H9 (cell line): ENCODE results near the gene XK. TPM values are rescaled to one million over a fixed set of nuclear protein-coding genes. Genes with fewer than 3 reads are reported as not detected.

ENCODE experiments used
- DNase-seq: peaks from one replicate; pipeline ENCODE4 v3.0.0-alpha.2; 2017
- H2AFZ ChIP-seq: one replicate; pipeline ENCODE4 v1.6.1; 2013; ENCODE audit warnings: mild to moderate bottlenecking, low read length, control low read depth, moderate library complexity
- H2AK5ac ChIP-seq: 2 replicates; pipeline ENCODE4 v1.6.1; 2013; ENCODE audit warnings: low read length, control low read depth, mixed read lengths; ENCODE audit not compliant: insufficient read length
- H2BK120ac ChIP-seq: one replicate; pipeline ENCODE4 v1.6.1; 2013; ENCODE audit warnings: low read depth, mild to moderate bottlenecking, low read length, control low read depth, inconsistent platforms; ENCODE audit not compliant: poor library complexity, severe bottlenecking
- H2BK12ac ChIP-seq: 2 replicates; pipeline ENCODE4 v1.6.1; 2013; ENCODE audit warnings: low read length, control low read depth, mixed read lengths, low read depth; ENCODE audit not compliant: insufficient read length
- H2BK15ac ChIP-seq: 2 replicates; pipeline ENCODE4 v1.6.1; 2013; ENCODE audit warnings: low read depth, low read length, control low read depth
- H2BK20ac ChIP-seq: one replicate; pipeline ENCODE4 v1.6.1; 2013; ENCODE audit warnings: low read depth, mild to moderate bottlenecking, low read length, control low read depth, inconsistent platforms; ENCODE audit not compliant: poor library complexity, severe bottlenecking
- H2BK5ac ChIP-seq: 2 replicates; pipeline ENCODE4 v1.6.1; 2013; ENCODE audit warnings: low read length, control low read depth, mixed read lengths; ENCODE audit not compliant: insufficient read length
- H3K14ac ChIP-seq: 2 replicates; pipeline ENCODE4 v1.6.1; 2013; ENCODE audit warnings: low read length, control low read depth; ENCODE audit not compliant: insufficient read depth
- H3K18ac ChIP-seq: 2 replicates; pipeline ENCODE4 v1.6.1; 2013; ENCODE audit warnings: low read depth, mild to moderate bottlenecking, mixed read lengths, low read length, control low read depth; ENCODE audit not compliant: insufficient read length
- H3K23ac ChIP-seq: 2 replicates; pipeline ENCODE4 v1.6.1; 2013; ENCODE audit warnings: low read length, control low read depth, mixed read lengths, low read depth; ENCODE audit not compliant: insufficient read length
- H3K23me2 ChIP-seq: 2 replicates; pipeline ENCODE4 v1.6.1; 2013; ENCODE audit warnings: low read depth, mild to moderate bottlenecking, mixed read lengths, low read length, control low read depth; ENCODE audit not compliant: insufficient read length, poor library complexity, severe bottlenecking
- H3K27ac ChIP-seq: 2 replicates; pipeline ENCODE4 v1.5.1; 2013; ENCODE audit warnings: low read length, control low read depth, mixed read lengths, low read depth; ENCODE audit not compliant: insufficient read length
- H3K27me3 ChIP-seq: 2 replicates; pipeline ENCODE4 v1.6.1; 2013; ENCODE audit warnings: low read length, control low read depth, inconsistent platforms; ENCODE audit not compliant: insufficient read depth
- H3K4ac ChIP-seq: 2 replicates; pipeline ENCODE4 v1.6.1; 2013; ENCODE audit warnings: low read depth, mild to moderate bottlenecking, control low read depth, inconsistent platforms, low read length, moderate library complexity
- H3K4me1 ChIP-seq: 2 replicates; pipeline ENCODE4 v1.6.1; 2013; ENCODE audit warnings: low read length, control low read depth, inconsistent platforms; ENCODE audit not compliant: insufficient read depth
- H3K4me2 ChIP-seq: 2 replicates; pipeline ENCODE4 v1.6.1; 2013; ENCODE audit warnings: low read length, control low read depth, mixed read lengths; ENCODE audit not compliant: insufficient read length, insufficient read depth
- H3K56ac ChIP-seq: 2 replicates; pipeline ENCODE4 v1.6.1; 2013; ENCODE audit warnings: low read depth, mild to moderate bottlenecking, mixed read lengths, low read length, control low read depth; ENCODE audit not compliant: insufficient read length
- H3K79me1 ChIP-seq: 2 replicates; pipeline ENCODE4 v1.6.1; 2013; ENCODE audit warnings: low read depth, mild to moderate bottlenecking, moderate library complexity, low read length, control low read depth, inconsistent platforms; ENCODE audit not compliant: insufficient read depth, poor library complexity, severe bottlenecking
- H3K79me2 ChIP-seq: 2 replicates; pipeline ENCODE4 v1.6.1; 2013; ENCODE audit warnings: low read length, control low read depth, inconsistent platforms; ENCODE audit not compliant: insufficient read depth
- H3K9ac ChIP-seq: 2 replicates; pipeline ENCODE4 v1.6.1; 2013; ENCODE audit warnings: low read length, control low read depth, mixed read lengths; ENCODE audit not compliant: insufficient read length; ENCODE audit errors: extremely low read depth
- H3K9me3 ChIP-seq: one replicate; pipeline ENCODE4 v1.6.1; 2013; ENCODE audit warnings: low read depth, low read length, inconsistent platforms; ENCODE audit not compliant: control insufficient read depth
- H3T11ph ChIP-seq: one replicate; pipeline ENCODE4 v1.6.1; 2013; ENCODE audit warnings: mild to moderate bottlenecking, low read length, control low read depth, inconsistent platforms
- H4K20me1 ChIP-seq: one replicate; pipeline ENCODE4 v1.6.1; 2013; ENCODE audit not compliant: control insufficient read depth, insufficient read length, insufficient read depth
- H4K5ac ChIP-seq: 2 replicates; pipeline ENCODE4 v1.6.1; 2013; ENCODE audit warnings: low read depth, mild to moderate bottlenecking, mixed read lengths, low read length, control low read depth; ENCODE audit not compliant: insufficient read length
- H4K8ac ChIP-seq: replicated peaks from 2 replicates; pipeline ENCODE4 v1.6.1; 2013; ENCODE audit warnings: low read length, control low read depth, mixed read lengths, low read depth; ENCODE audit not compliant: insufficient read length
- H4K91ac ChIP-seq: 2 replicates; pipeline ENCODE4 v1.6.1; 2013; ENCODE audit warnings: low read depth, mild to moderate bottlenecking, moderate library complexity, mixed read lengths, low read length, control low read depth; ENCODE audit not compliant: insufficient read length
- H3K27ac Mint-ChIP-seq, 3 experiments: 2 replicates in 2 of 3; 3 replicates in 1 of 3; pipeline ENCODE4 v1.8.0; 2020 to 2021; ENCODE audit warnings: mixed read lengths in 3 of 3, mild to moderate bottlenecking in 1 of 3, moderate library complexity in 1 of 3
- H3K27me3 Mint-ChIP-seq: 2 replicates; pipeline ENCODE4 v1.8.0; 2021; ENCODE audit warnings: low read depth, mild to moderate bottlenecking, moderate library complexity, mixed read lengths
- H3K36me3 Mint-ChIP-seq, 3 experiments: 2 replicates in 2 of 3; 3 replicates in 1 of 3; pipeline ENCODE4 v1.8.0; 2020 to 2021; ENCODE audit warnings: low read depth in 3 of 3, mixed read lengths in 3 of 3; ENCODE audit not compliant: insufficient read depth in 1 of 3
- H3K4me1 Mint-ChIP-seq, 2 experiments: 2 replicates each; pipeline ENCODE4 v1.8.0; 2020; ENCODE audit warnings: mixed read lengths in 2 of 2
- H3K4me3 Mint-ChIP-seq, 2 experiments: 2 replicates in 1 of 2; 3 replicates in 1 of 2; pipeline ENCODE4 v1.8.0; 2020 to 2021; ENCODE audit warnings: mild to moderate bottlenecking in 2 of 2, mixed read lengths in 2 of 2, moderate library complexity in 1 of 2
- H3K9me3 Mint-ChIP-seq, 2 experiments: 2 replicates in 1 of 2; 3 replicates in 1 of 2; pipeline ENCODE4 v1.8.0; 2020; ENCODE audit warnings: mild to moderate bottlenecking in 2 of 2, mixed read lengths in 2 of 2, moderate library complexity in 1 of 2
- CTCF ChIP-seq: fragments of 200-600 bp; sonication (generic); conservative IDR thresholded peaks from 3 replicates; pipeline ENCODE4 v1.8.0; 2021; ENCODE audit warnings: antibody characterized with exemption, mild to moderate bottlenecking
- WGBS: extraction: QIAGEN DNeasy Blood & Tissue Kit; methylation state at CpG from one replicate; pipeline ENCODE4 v1.1.7; 2013; ENCODE audit warnings: missing lambda C conversion rate, low lambda C conversion rate, mixed read lengths; ENCODE audit not compliant: insufficient read length; ENCODE audit errors: extremely low coverage; 5-methylcytosine and 5-hydroxymethylcytosine counted together
- total RNA-seq: library from RNA; stranded (reverse); gene quantifications from 2 replicates; pipeline ENCODE4 v1.2.1, GENCODE V29; 2021

The XK gene
- total RNA-seq, 1 experiment from 2014 or later, result 0.85 TPM

- H3K4me1 ChIP-seq, result no peaks in the 10 kb centered on the region
- H2BK120ac ChIP-seq, result no peak overlapping the region
- TF ChIP-seq CTCF, result no peak
- no peak overlapping the region for H2AK5ac ChIP-seq
- H2BK15ac ChIP-seq, result no peak overlapping the region
- no peaks in the 10 kb centered on the region for H3K4me1 Mint-ChIP-seq
- H3K27ac ChIP-seq, result no peak overlapping the region
- no peak overlapping the region for H3K23ac ChIP-seq
- H3K9me3 Mint-ChIP-seq, result peaks cover 33 to 39% of the 10 kb centered on the region in 2 experiments
- H3K36me3 Mint-ChIP-seq, result peaks cover 0 to 5% (median 0%) of the 10 kb centered on the region in 3 experiments; a peak in 3 of 7 replicates
- no peak overlapping the region for H3K4ac ChIP-seq
- no peaks in the 10 kb centered on the region for H3K79me1 ChIP-seq
- H3K9ac ChIP-seq, result no peak overlapping the region
- H2BK5ac ChIP-seq, result no peak overlapping the region
- H3K56ac ChIP-seq, result no peak overlapping the region
- H3K18ac ChIP-seq, result no peak overlapping the region
- no peak overlapping the region for H3T11ph ChIP-seq
- H3K27me3 Mint-ChIP-seq, result no peaks in the 10 kb centered on the region
- no peak overlapping the region for H3K4me2 ChIP-seq
- H3K4me3 Mint-ChIP-seq, result no peak overlapping the region
- H4K8ac ChIP-seq, result no peak overlapping the region
- DNase-seq, result no peak
- H3K27ac Mint-ChIP-seq, result no peak overlapping the region
- H2BK12ac ChIP-seq, result no peak overlapping the region
- no peak overlapping the region for H2BK20ac ChIP-seq
- no peaks in the 10 kb centered on the region for H3K79me2 ChIP-seq
- no CpG with 5 or more reads among the region's 3 CpGs for WGBS
- no peak overlapping the region for H3K14ac ChIP-seq
- H3K9me3 ChIP-seq, result no peaks in the 10 kb centered on the region
- no peak overlapping the region for H2AFZ ChIP-seq
- no peaks in the 10 kb centered on the region for H4K20me1 ChIP-seq
- no peaks in the 10 kb centered on the region for H3K27me3 ChIP-seq
- H4K5ac ChIP-seq, result no peak overlapping the region
- H3K23me2 ChIP-seq, result no peaks in the 10 kb centered on the region
- H4K91ac ChIP-seq, result no peak overlapping the region
These were observed 7.3 kb downstream of the XK start for GRCh38 chrX:37692918-37693317.
